GM04504 (cell line): ENCODE results near the gene TREM2.
"Not testable (repeated sequence)": the region's sequence is repeated elsewhere in the genome, so short reads cannot be mapped to it uniquely, and the experiment has no call there.

ENCODE experiments used
- DNase-seq: peaks from one replicate; pipeline ENCODE4 v3.0.0-alpha.2; 2012; ENCODE audit warnings: low read depth

The TREM2 gene

DNA sequence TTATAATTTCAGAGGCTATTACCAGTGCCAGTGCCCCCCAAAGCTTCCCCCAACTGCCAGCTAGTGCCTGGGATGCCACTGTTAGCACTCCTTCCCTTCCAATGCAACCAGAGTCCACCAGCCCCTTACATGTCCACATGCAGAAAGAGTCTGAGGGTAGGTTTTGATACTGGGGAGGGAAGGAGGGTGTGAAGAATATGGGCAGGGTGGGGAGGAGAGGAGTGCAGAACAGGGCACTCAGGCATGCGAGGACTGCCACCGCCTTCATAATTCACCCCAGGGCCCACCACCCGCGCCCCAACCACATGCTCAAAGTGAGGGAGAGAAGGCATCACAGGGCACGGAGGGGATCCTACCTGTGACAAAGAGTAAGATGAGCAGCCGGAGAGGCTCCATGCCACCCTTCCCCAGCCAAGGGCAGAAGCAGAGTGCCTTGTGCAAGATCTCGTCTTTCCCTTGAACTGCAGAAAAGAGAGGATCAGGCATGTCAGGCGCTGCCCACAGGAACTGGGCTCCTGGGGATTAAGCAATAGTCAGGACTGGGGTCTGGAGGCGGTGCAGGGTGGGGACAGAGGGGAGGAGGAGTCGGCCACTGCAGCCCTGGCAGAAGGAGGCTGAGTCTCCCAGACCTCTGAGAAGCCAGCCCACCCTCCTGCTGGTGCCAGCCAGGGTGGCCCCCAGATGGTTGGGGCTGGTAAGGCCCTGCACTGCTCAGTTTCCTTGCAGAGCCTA is at the start of gene TREM2:
Gene TREM2, minus strand, starts transcription at position 430 of the 732 bp plus-strand sequence. Its CDS starts 34 bp downstream, at position 396.
- DNase-seq = no peak

DNA sequence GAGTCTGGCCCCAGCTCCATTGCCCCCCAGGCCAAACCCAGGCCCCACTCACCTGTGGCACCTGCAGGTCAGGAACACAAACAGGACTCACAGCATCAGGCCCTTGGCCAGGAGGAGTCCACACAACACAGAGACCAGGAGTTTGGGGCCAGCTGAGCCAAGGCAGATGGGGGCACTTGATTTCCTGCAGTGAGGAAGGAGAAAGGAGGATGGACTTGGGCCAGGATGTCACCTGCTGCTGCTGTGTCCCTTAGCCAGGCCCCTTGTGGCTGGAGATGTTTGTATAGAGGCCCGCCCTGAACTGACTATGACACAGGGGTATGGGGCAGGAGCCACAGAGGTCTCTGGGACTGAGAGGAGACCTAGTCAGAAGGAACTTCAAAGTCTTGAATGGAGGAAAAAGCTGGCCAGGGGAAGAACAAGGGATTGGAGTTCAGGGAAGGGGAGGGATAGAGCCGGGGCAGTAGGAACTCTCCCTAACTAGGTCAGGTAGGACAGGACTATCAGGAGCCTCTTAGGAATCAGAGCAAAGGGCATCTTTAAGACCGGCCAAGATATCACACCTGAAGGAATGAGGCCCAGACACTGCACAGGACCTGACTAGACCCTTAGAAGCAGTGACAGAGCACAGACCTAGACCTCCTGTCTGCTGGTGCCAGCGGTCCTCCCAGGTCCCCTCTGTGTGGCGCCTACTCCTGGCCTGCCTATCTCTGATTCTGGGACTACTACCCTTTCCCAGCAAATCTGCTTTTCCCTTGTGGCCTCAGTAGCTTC is 46.8 kb upstream of the TREM2 start:
- no peak for DNase-seq

DNA sequence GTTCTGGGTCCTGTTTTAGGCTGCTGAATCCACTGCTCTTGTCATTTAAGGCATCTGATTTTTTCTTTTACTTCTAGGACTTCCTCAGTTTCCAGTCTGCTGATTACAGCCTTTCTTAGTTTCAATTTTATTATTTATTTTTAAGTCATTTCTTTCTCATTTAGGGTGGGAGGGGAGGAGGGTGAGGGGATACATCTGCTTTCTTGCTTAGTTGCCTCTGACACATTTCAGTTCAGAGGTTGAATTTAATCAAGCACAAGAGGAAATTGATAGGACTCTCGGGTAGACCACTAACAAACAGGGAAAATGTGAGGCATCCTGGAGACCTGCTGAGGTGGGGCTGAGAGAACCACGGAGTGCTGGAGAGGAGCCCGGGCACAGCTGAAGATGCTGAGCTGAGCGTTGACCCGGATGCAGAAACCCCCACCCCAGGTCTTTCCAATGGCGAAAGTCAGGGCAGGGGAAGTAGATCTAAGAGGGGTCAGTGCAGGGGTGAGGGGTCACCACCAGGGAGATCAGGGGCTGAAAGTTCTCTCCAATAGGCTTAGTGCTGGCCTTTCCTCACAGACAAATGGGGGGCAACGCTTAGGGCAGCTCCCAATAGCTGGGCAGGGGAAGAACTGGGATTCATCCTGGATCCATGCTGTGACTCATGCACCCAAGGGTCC is 45.7 kb upstream of the TREM2 start:
- no peak for DNase-seq

DNA sequence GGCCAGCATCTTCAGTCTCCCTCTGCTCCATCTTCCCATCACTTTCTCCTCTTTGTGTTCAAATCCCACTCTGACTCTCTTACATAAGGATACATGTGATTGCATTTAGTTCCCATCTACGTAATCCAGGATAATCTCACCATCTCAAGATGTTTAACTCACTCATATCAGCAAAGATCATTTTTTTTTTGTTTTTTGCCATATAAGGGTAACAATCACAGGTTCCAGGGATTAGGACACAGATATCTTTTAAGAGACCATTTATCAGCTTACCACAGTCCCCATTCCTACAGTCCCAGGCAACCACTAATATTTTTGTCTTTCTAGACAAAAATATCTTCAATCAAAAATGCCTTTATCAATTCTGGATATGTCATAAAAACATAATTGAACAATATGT is 41.2 kb upstream of the TREM2 start:
- no peak for DNase-seq

DNA sequence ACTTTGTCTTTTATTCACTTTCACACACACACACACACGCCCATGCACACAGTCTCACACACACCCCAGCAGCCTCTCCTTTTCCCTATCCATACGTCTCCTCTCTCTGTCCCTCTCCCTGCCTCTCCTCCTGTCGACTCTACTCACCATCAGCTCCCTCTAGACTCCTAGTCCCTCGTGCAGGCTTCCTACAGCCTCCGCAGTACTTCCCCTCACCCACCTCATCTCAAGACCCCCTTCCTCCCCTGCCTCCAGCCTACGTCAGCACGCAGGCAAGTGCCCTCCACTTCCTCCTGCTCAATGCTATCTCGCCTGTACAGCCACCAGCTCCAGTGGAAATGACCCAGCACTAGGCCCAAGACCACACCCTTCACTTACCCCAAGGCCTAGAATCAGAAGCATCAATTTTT is 38.9 kb upstream of the TREM2 start:
- DNase-seq = no peak

DNA sequence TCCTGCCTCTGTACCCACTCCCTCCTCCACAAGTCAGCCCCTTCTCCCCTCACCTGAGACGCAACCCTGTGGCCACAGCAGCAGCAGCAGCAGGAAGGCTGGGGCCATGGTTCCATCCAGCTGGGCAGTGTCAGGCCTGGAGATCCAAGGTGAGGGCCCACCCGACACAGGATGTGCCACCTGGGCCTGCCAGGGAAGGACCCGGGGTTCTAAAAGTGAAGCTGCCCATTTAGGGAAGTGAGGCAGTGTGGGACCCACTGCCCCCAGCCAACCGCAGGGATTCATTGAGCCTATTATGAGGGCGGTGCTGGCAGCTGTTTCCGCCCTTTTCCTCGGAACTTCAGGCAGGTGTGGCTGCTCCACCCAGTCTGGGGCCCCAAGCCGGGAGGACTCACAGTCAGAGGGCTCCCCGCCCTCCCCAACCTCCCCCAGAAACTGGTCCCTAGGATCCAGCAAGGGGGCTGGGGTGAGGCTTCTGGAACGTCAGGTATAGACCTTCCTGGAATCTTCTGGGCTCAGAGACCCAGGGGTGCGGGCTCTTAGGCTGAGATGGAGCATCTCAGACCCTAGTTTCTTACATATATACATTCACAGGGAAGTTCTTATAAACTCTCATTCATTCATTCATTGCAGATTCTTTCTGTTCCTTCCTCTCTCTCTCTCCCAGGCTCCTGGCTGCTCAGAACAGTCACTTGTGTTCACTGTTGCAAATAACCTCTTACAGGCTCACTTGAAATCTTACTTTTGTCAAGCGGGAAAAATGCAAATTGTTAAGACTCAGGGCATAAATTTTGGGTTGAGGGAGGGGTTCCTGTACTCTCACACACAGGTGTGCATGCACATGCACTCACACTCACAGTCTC is 38.2 kb upstream of the TREM2 start, which contains the start of gene TREML2:
Gene TREML2, minus strand, starts transcription at position 249 of the 863 bp plus-strand sequence. Its CDS starts 141 bp downstream, at position 108.
- no peak for DNase-seq

DNA sequence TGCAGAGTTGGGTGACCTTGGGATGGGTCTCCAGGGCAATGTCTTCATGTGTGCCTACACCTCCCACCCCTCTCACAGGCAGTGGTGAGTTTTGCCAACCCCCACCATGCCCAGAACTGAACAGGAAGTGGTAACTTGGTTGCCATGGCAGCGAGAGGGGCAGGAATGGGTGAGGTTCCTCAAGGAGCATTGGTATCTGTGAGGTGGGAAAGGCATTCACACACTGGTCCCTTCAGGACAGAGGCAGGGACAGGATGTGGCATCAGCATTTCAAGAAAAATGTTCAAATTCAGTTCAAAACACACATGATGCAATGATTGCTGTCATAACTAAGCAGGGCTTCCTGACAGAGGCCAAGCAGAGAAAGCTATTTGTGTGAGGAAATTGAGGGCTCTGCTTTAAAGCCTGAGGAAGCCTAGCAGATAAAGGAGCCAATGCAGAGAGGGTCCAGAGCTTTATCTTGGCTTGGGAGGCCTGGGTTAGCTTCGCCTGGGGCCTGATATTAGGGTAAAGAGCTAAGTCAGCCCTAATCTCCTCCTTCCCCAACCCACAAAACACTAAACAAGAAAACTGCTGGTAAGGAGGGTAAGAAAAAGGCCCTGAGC is 37.5 kb upstream of the TREM2 start:
- no peak for DNase-seq

DNA sequence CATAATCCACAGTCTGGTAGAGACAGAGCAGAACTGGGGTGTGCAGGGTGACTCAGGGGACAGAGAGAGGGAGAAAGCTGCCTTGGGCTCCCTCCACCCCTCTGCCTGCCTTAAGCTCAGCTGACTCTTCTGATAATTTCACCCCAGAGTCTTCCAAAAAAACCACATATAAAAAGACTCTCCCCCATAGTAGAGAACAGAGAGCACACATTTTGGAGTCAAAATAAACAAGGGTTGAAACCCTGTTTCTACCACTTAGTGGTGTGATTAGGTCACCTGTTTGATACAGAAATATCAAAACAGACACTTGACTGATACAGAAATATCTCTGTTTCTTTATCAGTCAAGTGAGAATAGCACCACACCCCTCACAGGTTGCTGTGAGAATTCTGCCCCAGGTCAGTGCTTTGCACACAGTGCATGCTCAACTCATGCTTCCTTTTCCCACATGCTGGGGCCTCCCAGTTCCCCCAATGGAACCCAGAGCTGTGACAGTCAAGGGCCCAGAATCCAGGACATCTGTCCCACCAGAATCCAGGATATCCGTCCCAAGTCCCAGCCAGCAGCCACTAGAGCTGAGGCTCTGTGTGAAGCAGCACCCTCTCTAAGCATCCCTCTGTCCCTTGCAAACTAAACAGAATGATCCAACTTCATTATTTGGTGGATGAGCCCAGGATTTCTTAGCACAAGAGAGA is 36.8 kb upstream of the TREM2 start:
- no peak for DNase-seq

DNA sequence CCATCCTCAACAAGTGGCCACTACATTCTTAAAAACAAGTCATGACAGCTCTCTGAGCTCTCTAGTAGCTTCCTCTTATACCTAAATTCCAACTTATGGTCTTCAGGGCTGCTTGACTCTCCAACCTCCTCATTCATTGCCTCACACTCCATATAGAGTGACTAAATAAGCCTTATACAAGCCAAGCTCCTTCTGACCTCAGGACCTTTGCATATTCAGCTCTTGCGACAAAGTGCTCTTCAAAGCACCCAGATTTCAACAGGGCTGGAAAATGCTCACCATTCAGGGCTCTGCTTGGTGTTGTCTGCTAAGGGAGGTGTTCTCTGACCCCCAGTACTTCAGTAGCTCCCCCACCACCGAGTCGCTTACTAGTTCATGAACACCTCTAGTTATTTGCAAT is 34.3 kb upstream of the TREM2 start:
- DNase-seq = no peak

DNA sequence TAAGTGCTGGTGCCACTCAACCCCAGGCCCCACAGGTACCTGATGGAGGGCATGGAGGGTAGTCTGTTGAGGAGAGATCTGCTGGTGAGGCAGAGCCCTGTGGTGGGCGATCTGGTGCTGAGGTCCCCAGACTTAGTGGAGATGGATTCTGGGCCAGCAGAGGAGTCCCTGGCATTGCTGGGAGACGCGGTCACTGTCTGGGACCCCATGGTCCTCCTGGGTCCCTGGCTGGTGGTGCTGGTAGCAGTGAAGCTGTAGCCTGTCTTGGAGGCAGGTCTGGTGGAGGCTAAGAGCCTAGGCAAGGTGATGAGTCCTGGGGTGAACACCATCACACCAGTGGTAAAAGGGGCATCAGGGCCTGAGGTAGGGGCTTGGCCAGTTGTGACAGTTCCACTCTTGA is 31.5 kb upstream of the TREM2 start:
- no peak for DNase-seq

DNA sequence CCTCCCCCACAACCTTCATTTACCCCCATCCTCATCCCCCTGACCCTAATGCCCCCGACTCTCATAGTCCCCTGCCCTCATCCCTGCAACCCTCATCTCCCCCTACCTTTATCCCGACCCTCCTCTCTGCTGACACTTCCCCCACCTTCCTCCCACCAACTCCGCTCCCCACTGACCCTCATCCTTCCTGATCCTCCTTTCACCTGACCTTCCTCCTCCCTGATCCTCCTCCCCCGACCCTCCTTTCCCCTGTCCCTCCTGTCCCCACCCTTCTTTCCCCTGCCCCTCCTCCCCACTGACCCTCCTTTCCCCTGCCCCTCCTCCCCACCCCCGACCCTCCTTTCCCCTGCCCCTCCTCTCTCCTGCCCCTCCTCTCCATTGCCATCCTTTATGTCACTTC is 31.0 kb upstream of the TREM2 start:
- no peak for DNase-seq

DNA sequence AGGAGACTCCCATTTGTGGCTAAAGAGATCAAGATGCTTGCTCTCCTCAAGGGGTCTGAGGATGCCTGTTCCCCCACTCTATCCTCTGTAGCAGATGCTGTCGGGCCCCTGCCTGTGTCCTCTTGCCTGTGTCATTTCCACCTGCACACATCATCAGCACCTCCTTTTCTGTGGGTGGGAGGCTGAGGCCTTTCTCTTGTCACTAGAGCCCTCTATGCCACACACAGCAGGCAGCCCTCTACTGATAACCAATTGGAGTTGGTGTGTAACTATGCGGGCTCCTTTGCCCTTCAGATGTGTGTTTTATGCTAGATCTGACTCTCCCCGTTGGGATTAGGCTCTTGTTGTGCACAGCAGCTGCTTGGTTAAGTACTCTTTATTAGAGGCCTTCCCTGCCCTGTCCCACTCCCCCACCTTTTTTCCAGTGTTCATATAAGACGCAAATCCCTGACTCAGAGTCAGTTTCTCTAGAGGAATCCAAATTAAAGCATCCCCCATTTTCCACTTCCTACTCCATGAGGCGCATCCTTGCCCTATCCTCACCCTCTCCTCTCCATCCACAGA is 30.3 kb upstream of the TREM2 start:
- DNase-seq = no peak

DNA sequence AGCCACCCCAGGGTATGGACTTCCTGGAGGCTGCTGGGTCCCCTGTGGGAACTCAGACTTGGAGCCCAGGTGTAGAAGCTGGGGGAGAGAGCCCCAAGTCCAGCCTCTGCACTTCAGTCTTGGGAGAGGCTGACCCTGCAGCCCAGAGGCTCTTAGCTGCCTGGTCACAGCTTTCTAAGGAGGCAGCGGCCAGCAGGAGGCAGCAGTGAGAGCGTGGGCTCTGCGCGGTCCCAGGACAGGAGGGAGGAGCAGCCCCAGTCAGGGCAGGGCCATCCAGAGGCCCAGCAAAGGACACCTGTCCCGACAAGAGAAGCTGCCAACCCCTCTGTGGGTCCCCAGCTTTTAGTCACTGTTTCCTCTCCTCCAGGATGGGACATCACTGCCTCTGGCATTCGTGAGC is 28.7 kb upstream of the TREM2 start:
- DNase-seq = no peak

DNA sequence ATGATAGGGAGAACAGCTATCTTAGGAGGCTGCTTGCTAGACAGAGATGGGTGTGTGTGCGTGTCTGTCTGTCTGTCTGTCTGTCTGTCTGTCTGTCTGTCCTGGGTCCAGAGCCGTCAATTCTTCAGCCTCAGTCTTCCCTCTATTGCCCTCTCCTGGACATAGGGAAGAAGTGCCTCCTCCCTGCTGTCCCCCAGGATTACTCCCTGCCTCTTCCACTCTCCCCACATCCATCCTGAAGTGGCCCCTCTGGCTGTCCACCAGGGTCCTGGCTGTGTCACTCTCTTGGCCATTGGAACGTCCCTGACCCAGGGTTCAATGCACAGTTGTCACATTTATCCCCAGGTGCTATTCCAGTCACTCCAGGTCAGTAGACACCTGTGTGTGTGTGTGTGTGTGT is 27.9 kb upstream of the TREM2 start:
- no peak for DNase-seq

DNA sequence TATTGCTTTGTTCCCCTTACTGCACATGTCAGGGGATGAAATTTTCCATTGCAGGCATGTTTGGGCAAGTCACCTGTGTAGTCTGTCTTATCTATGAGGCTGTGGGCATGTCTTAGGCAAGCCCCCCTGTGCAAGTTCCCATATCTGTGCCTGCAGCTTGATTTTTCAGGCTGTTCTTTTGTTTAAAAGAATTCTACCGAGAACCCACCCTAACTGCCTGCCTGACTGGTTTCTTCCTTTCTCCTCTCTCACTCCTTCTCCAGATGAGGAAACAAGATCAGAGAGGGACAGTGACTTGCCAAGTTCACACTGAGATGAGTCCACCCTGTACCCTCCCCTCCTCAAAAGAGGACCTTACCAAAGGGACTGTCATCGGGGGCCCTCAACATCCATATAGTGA is 27.1 kb upstream of the TREM2 start:
- no peak for DNase-seq

DNA sequence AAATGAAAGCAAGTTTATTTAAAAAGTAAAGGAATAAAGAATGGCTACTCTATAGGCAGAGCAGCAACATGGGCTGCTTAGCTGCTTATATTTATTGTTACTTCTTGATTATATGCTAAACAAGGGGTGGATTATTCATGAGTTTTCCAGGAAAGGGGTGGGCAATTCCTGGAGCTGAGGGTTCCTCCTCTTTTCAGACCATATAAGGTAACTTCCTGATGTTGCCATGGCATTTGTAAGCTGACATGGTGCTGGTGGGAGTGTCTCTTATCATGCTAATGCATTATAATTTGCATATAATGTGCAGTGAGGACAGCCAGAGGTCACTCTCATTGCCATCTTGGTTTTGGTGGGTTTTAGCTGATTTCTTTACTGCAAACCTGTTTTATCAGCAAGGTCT is 26.1 kb upstream of the TREM2 start:
- not testable (repeated sequence) for DNase-seq

DNA sequence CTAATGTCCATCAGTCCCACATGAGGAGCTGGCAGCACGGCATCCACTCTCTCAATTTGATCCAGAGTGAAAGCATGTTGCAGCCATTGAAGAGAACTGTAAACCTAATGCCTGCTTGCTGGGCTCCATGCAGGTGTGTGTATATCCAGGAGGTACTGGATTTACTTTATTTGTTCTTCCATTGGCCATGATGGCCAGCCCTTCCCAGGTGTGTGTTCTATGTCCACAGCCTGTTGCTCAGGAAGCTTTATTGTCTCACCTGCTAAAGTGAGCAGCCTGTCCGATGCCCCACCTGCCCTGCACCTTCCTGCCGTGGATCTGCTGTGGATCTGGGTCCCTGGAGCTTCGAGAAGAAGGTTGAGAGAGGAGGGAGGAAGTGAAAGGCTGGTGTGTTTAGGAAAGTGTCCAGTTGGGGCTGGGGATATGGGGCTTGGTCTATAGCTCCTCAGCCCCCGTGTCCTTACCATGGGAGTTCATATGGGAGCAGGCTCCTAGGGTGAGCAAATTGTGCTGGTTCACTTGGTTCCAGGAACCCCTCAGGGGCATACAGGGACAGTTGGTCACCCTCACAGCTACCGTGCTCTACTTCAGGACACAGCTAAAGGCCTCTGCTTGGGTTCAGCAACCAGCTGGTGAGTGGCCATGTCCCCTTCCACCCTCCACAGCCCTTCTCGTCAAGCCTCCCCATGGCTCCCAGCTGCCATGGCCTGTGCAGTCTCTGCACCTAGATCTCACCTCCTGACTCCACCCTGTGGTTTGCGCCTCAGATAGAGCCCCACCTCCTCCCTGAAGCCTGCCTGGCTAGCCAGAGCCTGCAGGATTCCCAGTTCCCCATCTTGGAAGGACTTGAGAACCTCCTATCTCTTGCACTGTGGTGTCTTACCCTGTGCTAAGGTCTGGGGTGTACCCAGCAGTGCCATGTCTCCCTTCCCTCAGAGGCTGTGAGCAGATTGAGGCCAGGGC is 25.3 kb upstream of the TREM2 start:
- no peak for DNase-seq

DNA sequence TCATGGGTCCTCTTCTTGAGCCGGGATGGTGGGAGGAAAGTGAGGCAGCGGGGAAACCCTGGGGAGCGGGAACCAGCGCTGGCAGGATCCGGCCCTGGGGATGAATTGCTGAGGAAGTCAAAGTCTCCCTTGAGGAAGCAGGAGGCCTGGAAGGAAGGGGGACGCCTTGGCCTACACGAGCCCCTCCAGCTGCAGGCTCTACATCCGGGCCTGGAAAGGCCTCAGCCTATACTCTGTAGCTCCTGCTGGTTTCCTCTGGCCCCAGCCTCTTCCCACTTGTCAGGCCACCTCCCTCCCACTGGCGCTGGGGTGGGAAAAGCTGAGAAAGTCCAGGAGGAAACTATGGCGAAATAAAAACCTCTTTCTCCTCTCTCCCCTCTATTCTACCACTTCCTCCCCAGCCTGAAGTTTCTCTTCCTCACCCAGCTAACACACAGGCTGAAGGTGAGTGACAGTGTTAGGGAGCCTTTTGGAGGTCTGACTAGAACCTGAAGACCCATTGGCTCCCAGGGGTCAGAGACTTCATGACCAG is 23.2 kb upstream of the TREM2 start:
- no peak for DNase-seq

DNA sequence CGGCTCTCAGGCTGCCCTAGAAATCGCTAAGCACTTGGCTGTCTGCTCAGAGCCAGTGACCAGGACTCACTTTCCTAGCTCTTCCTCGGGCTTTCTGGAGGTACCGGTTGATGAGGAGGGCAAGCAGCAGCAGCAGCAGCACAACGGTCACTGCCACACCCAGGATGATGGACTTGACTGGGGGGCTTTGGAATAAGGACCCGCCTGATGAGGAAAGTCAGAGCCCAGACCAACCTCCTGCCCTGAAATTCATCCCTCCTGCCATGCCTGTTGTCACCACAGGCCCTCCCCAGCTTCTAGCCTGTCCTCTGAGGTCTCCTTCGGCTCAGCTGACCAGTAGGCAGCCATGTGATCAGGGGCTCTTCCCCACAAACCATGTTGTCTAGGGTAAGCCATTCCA is 21.8 kb upstream of the TREM2 start:
- DNase-seq = no peak
